ACHN (cell line): Measurements from ENCODE around the gene GALNT17.
A peak's percentile ranks its signal among the peaks of the same experiment; 100 is the strongest.
"Not testable (repeated sequence)": the region's sequence is repeated elsewhere in the genome, so short reads cannot be mapped to it uniquely, and the experiment has no call there.

Experiments used
- DNase-seq: peaks from one replicate; pipeline ENCODE4 v3.0.0-alpha.2; 2015
- in situ Hi-C: cut with HindIII; loops from 2 replicates; pipeline ENCODE4 v1.10.0; 2017; ENCODE audit warnings: low sequenced_read_pairs, low pct_ligation_motif_present, low pct_unique_long_range_greater_than_20kb

The GALNT17 gene

GRCh38 chr7:71611986-71612385 is 480.0 kb downstream of the GALNT17 start:
- no peak for DNase-seq
- in situ Hi-C loops, result no loop called here

- DNase-seq, result no peak
- in situ Hi-C loops, result no loop called here
Observed at GRCh38 chr7:71612911-71613310, 481.0 kb downstream of the GALNT17 start.

GRCh38 chr7:71613313-71613712 is 481.4 kb downstream of the GALNT17 start:
- in situ Hi-C loops, result no loop called here
- no peak for DNase-seq

GRCh38 chr7:71615017-71615416 is 483.1 kb downstream of the GALNT17 start:
- no peak for DNase-seq

GRCh38 chr7:71616217-71616616 is 484.3 kb downstream of the GALNT17 start:
- DNase-seq, result no peak
- in situ Hi-C loops, result no loop called here

More at GRCh38 chr7:71615017-71615416, 483.1 kb downstream of the GALNT17 start:
- in situ Hi-C loops, result no loop called here

- in situ Hi-C loops, result no loop called here
- DNase-seq, result no peak
Observed at GRCh38 chr7:71618278-71618677, 486.3 kb downstream of the GALNT17 start.

- in situ Hi-C loops, result no loop called here
- no peak for DNase-seq
Observed at GRCh38 chr7:71625545-71625944, 493.6 kb downstream of the GALNT17 start.

GRCh38 chr7:71626206-71626605 is 494.3 kb downstream of the GALNT17 start:
- in situ Hi-C loops, result no loop called here
- DNase-seq, result no peak

- in situ Hi-C loops, result no loop called here
- no peak for DNase-seq
Observed at GRCh38 chr7:71627651-71628050, 495.7 kb downstream of the GALNT17 start.

- in situ Hi-C loops, result no loop called here
- DNase-seq, result no peak
Observed at GRCh38 chr7:71630516-71630915, 498.6 kb downstream of the GALNT17 start.

GRCh38 chr7:71633551-71634008 is 501.6 kb downstream of the GALNT17 start:
- DNase-seq, result peak; percentile 96
- in situ Hi-C loops, result no loop called here

GRCh38 chr7:71635849-71636248 is 503.9 kb downstream of the GALNT17 start:
- DNase-seq, in situ Hi-C loops: not testable (repeated sequence)

GRCh38 chr7:71636329-71636728 is 504.4 kb downstream of the GALNT17 start:
- no peak for DNase-seq
- in situ Hi-C loops, result no loop called here

- in situ Hi-C loops, result no loop called here
- peak; percentile 57 for DNase-seq
Observed at GRCh38 chr7:71637578-71637977, 505.6 kb downstream of the GALNT17 start.

GRCh38 chr7:71638108-71638507 is 506.2 kb downstream of the GALNT17 start:
- in situ Hi-C loops, result no loop called here
- no peak for DNase-seq

GRCh38 chr7:71639382-71640085 is 507.6 kb downstream of the GALNT17 start:
- DNase-seq, result no peak
- in situ Hi-C loops, result no loop called here

GRCh38 chr7:71643031-71643430 is 511.1 kb downstream of the GALNT17 start:
- in situ Hi-C loops, DNase-seq: not testable (repeated sequence)

GRCh38 chr7:71645836-71646235 is 513.9 kb downstream of the GALNT17 start:
- in situ Hi-C loops, result no loop called here
- no peak for DNase-seq

GRCh38 chr7:71649812-71650211 is 517.9 kb downstream of the GALNT17 start:
- in situ Hi-C loops, result no loop called here
- DNase-seq, result no peak

GRCh38 chr7:71650653-71651337 is 518.9 kb downstream of the GALNT17 start:
- in situ Hi-C loops, result no loop called here
- no peak for DNase-seq
